Lung (tissue), 12 donors: ENCODE results near the gene STX8. TPM values are rescaled to one million over a fixed set of nuclear protein-coding genes. Genes with fewer than 3 reads are reported as not detected.

Source experiments
- ATAC-seq: fragments of 200-7000 bp; cut with Tn5 transposase; one replicate; pipeline ENCODE4 v1.9.1; 2020; ENCODE audit warnings: moderate number of reproducible peaks; ENCODE audit not compliant: insufficient read depth, low FRiP score
- DNase-seq, 3 donors: peaks; one replicate each; pipeline ENCODE4 v3.0.0-alpha.2; 2013 to 2017
- H3K27ac ChIP-seq, 2 donors: one replicate each; pipeline ENCODE4 v1.5.1; 2013; ENCODE audit warnings: mild to moderate bottlenecking in 2 of 2, moderate library complexity in 2 of 2, control low read depth in 1 of 2, inconsistent platforms in 1 of 2, low read depth in 1 of 2, low read length in 1 of 2
- H3K27me3 ChIP-seq, 3 donors: one replicate each; pipeline ENCODE4 v1.5.1; 2013; ENCODE audit warnings: low read length in 2 of 3; ENCODE audit not compliant: control insufficient read depth in 3 of 3, insufficient read depth in 3 of 3
- H3K36me3 ChIP-seq, 4 donors: one replicate each; pipeline ENCODE4 v1.5.1; 2013; ENCODE audit warnings: low read length in 4 of 4, mild to moderate bottlenecking in 1 of 4, moderate library complexity in 1 of 4; ENCODE audit not compliant: control insufficient read depth in 4 of 4, insufficient read depth in 4 of 4
- H3K4me1 ChIP-seq, 5 donors: one replicate each; pipeline ENCODE4 v1.5.1; 2013; ENCODE audit warnings: low read length in 5 of 5, mild to moderate bottlenecking in 2 of 5, moderate library complexity in 1 of 5; ENCODE audit not compliant: control insufficient read depth in 5 of 5, insufficient read depth in 5 of 5
- H3K4me3 ChIP-seq: one replicate; pipeline ENCODE4 v1.5.1; 2013; ENCODE audit warnings: mild to moderate bottlenecking, control low read depth, moderate library complexity
- H3K9ac ChIP-seq, 2 donors: one replicate each; pipeline ENCODE4 v1.5.1; 2013; ENCODE audit warnings: low read length in 2 of 2, control low read depth in 1 of 2; ENCODE audit not compliant: insufficient read depth in 1 of 2
- H3K9me3 ChIP-seq, 4 donors: one replicate each; pipeline ENCODE4 v1.5.1; 2013; ENCODE audit warnings: low read length in 3 of 4, mild to moderate bottlenecking in 1 of 4, moderate library complexity in 1 of 4; ENCODE audit not compliant: control insufficient read depth in 4 of 4, insufficient read depth in 3 of 4
- CTCF ChIP-seq: IDR thresholded peaks from 2 replicates; pipeline ENCODE4 v1.5.1; 2012; ENCODE audit warnings: mild to moderate bottlenecking; ENCODE audit errors: control extremely low read depth, extremely low read depth
- WGBS, 2 donors: extraction: QIAGEN DNeasy Blood & Tissue Kit; methylation state at CpG; one replicate each; pipeline ENCODE4 v1.1.7; 2013; 5-methylcytosine and 5-hydroxymethylcytosine counted together
- polyA plus RNA-seq, 2 donors: library from polyadenylated mRNA; stranded (reverse); fragments of 200-250 nt; gene quantifications; one replicate each; pipeline ENCODE4 v1.2.1, GENCODE V29; 2013
- total RNA-seq, 2 donors: library from RNA; depleted of rRNA in 1 of 2; stranded (reverse); fragments of >200 nt in 1 of 2; gene quantifications; one replicate each; pipeline ENCODE4 v1.2.1, GENCODE V29; 2014 to 2021
- donor health status: control.
- donor health status: control.
- donor health status: Bipolar disorder and iron deficiency.
- donor health status: healthy.
- donor health status: DM: yes; HTN: yes; CAD: no.

Gene STX8
- total and polyA plus RNA-seq, 4 donors, result 36.5 to 81.1 (median 63.2) TPM

- 87 to 90% methylated on average over 15 to 16 of the region's 16 CpGs for WGBS, 2 donors
- peaks cover 0 to 50% (median 25%) of the 10 kb centered on the region in 5 donors for H3K4me1 ChIP-seq
Measured at GRCh38 chr17:9241774-9242496, 333.7 kb downstream of the STX8 start.

GRCh38 chr17:9241371-9241712 lies 334.3 kb downstream of the STX8 start:
- no peak for TF ChIP-seq CTCF
- Histone ChIP-seq H3K4me3 (no peak overlapping the region), H3K4me1 (peaks cover 0 to 50% (median 25%) of the 10 kb centered on the region in 5 donors), H3K27me3 (peaks cover 0 to 21% (median 0%) of the 10 kb centered on the region in 3 donors), H3K27ac (peak overlapping the region; percentile 91 to 97), H3K9me3 (no peaks in the 10 kb centered on the region), H3K9ac (peak overlapping the region in 1 of 2 donors; percentile 55), H3K36me3 (no peaks in the 10 kb centered on the region)
- DNase-seq (peak; percentile 85 to 92 (median 92)), ATAC-seq (no peak)
- WGBS, 2 donors, result 43% methylated on average over 10 of the region's 10 CpGs

More at GRCh38 chr17:9241774-9242496, 333.7 kb downstream of the STX8 start:
- no peak for TF ChIP-seq CTCF
- Histone ChIP-seq H3K27ac (peak overlapping the region in 1 of 2 donors; percentile 91), H3K36me3 (no peaks in the 10 kb centered on the region), H3K27me3 (peaks cover 0 to 21% (median 0%) of the 10 kb centered on the region in 3 donors), H3K4me3 (no peak overlapping the region), H3K9me3 (no peaks in the 10 kb centered on the region), H3K9ac (peak overlapping the region in 1 of 2 donors; percentile 19)
- DNase-seq (no peak), ATAC-seq (no peak)

GRCh38 chr17:9240659-9241370 lies 334.8 kb downstream of the STX8 start:
- WGBS, 2 donors, result 40 to 69% methylated on average over 16 to 17 of the region's 17 CpGs
- H3K27me3 ChIP-seq, result peaks cover 0 to 21% (median 0%) of the 10 kb centered on the region in 3 donors
- ATAC-seq, result no peak
- H3K4me1 ChIP-seq, result peaks cover 0 to 50% (median 25%) of the 10 kb centered on the region in 5 donors
- H3K36me3 ChIP-seq, result no peaks in the 10 kb centered on the region
- H3K9me3 ChIP-seq, result no peaks in the 10 kb centered on the region
- DNase-seq, result peak; percentile 94 to 97 (median 96)
- TF ChIP-seq CTCF, result no peak
- peak overlapping the region; percentile 91 to 97 for H3K27ac ChIP-seq
- no peak overlapping the region for H3K4me3 ChIP-seq
- H3K9ac ChIP-seq, result peak overlapping the region in 1 of 2 donors; percentile 65
